Posterior cingulate gyrus (tissue), 11 donors: ENCODE measurements around the gene TARP.

ENCODE experiments used
- DNase-seq, 10 donors: peaks; one replicate each; pipeline versions ENCODE4 v3.0.0 to v3.0.0-alpha.2; 2020 to 2021; ENCODE audit warnings: mixed read lengths in 3 of 10
- intact Hi-C: fragments of 100-400 bp; cut with DNase I; formaldehyde crosslinking; loops from one replicate; pipeline ENCODE4 v1.15.1; 2023

Gene TARP

GRCh38 chr7:38223306-38223705, 50.1 kb downstream of the TARP start:
- intact Hi-C loops, result loop anchor here (2.0 to 5.0 kb wide), 2 partner anchors 117 to 321 kb away; no protein-coding TSS in a partner anchor
- no peak for DNase-seq

GRCh38 chr7:38222481-38223096, 50.8 kb downstream of the TARP start:
- intact Hi-C loops, result loop anchor here (2.0 to 5.0 kb wide), 2 partner anchors 116 to 320 kb away; no protein-coding TSS in a partner anchor
- no peak for DNase-seq

DNA sequence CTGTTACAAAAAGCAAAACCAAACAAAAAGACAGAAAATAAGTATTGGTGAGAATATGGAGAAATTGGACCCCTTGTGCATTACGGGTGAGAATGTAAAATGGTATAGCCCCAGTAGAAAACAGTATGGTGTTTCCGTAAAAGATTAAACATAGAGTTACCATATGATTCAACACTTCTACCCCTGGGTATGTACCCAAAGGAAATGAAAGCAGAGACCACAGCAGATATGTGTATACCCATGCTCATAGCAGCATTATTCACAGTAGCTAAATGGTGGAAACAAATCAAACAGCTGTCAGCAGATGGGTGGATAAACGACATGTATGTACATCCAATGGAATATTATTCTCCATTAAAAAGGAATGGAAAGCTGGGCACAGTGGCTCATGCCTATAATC, 53.0 kb downstream of the TARP start:
- DNase-seq, result no peak
- intact Hi-C loops, result loop anchor here (5.0 kb wide), 1 partner anchor 318 kb away; no protein-coding TSS in a partner anchor

GRCh38 chr7:38217672-38218071, 55.8 kb downstream of the TARP start:
- DNase-seq, result no peak
- intact Hi-C loops, result loop anchor here (5.0 kb wide), 1 partner anchor 40 kb away; the partner anchor contains the start of gene STARD3NL

- DNase-seq, result peak; percentile 45 to 95 (median 76)
Observed at GRCh38 chr7:38215735-38216670, 57.4 kb downstream of the TARP start.

DNA sequence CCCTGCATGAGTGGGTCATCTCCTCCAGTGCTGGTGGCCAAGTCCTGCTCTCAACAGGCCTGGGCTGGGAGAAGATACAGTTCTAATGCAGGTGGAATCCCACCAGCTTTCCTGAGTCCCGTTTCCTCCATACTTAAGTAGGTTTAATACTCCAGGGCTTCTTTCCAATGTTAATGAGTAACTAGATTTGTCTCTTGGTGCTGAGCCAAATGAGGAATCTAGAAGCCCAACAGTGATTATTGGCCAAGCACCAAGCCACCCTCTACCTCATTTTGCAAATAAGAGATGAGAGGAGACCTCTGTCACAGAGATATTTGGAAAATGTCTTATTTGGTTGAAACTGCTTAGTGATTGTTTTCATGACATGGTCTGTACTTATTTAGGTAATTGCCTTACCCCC, 58.3 kb downstream of the TARP start:
- intact Hi-C loops, result loop anchor here (1.0 to 5.0 kb wide), 3 partner anchors 38 to 120 kb away; partner anchors contain the start of gene STARD3NL
- no peak for DNase-seq

More at GRCh38 chr7:38215735-38216670, 57.4 kb downstream of the TARP start:
- intact Hi-C loops, result loop anchor here (1.0 to 5.0 kb wide), 3 partner anchors 39 to 119 kb away; partner anchors contain the start of gene STARD3NL

DNA sequence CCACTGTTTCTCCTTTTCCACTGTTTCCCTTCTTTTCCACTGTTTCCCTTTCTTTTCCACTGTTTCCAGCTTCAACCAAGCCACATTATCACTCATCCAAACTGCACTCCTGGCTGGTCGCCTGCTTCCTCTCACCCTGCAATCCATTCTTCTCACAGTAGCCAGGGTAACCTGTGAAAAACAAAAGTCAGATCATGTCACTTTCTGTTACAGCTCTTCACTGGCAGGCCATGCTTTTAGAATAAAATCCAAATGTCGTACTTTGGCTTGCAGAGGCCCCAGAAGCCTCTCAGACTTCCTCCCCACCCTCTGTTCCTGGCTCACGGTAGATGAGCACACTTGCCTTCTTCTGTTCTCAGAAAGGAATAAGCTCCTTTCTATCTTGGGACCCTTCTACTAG, 61.5 kb downstream of the TARP start:
- no peak for DNase-seq
- intact Hi-C loops, result no loop called here

GRCh38 chr7:38211486-38211885, 62.0 kb downstream of the TARP start:
- no peak for DNase-seq
- intact Hi-C loops, result no loop called here
